Stimulated activated CD4-positive, alpha-beta T cell treated with anti-CD3 and anti-CD28 coated beads, Interleukin-1b, Interleukin-23, amount 100 ng/mL, for 1 hour (primary cell): ENCODE results near the gene PAX5.

ENCODE experiments used
- DNase-seq, 2 donors: peaks; one replicate each; pipeline ENCODE4 v3.0.0-alpha.2; 2020; ENCODE audit warnings: low read depth in 2 of 2

Gene PAX5

DNA sequence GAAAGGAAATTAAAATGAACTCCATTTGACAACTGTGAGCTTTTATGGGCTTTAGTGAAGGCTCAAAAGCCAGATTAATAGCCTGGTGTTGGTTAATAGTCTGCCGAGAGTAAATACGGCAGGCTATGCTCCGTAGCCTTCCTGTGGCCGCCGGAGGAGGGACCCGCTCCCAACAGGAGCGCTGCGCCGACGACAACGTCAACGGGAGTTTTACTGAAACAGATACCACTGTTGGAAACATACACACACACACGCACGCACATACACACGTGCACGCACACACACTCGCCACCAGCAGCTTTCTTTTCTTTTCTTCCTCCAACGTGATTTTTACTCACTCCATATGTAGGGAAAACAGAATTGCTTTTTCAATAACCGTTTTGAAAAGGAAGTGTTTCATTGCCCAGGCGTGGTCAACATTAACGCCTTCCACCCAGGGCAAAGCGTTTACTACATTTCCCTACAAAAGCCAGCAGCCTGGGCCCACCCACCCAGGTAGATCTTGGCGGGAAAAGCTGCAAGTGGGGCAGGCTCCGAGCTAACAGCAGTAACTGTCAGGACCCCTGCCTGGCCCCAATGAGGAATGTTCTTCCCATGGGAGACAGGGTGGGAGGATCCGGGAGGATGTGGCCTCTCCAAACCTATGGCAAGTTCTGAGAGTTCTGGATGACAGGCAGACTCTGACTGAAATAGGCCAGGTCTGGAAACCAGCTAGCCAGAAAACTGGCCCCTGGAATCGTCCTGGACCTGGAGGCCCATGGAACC lies 72.3 kb downstream of the PAX5 start:
- DNase-seq, result no peak

DNA sequence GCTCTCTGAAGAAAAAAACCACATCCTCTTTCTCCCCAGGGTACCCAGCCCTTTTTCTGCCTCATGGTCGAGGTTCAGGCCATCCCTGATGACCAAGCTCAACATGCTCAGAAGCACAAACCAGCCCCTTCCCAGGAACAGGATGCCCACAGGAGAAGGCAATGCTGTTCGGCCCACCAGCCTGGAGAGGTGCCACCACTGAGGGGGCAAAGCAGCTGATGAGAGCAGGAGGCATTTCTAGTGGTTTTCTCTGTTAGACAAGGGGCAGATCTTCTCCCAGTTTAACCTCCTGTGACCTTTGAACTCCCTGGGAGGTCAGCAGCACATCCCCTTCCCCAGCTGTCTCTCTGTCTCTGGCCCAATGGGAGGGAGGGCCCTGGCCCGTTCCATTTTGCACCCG lies 73.0 kb downstream of the PAX5 start:
- DNase-seq, result no peak

DNA sequence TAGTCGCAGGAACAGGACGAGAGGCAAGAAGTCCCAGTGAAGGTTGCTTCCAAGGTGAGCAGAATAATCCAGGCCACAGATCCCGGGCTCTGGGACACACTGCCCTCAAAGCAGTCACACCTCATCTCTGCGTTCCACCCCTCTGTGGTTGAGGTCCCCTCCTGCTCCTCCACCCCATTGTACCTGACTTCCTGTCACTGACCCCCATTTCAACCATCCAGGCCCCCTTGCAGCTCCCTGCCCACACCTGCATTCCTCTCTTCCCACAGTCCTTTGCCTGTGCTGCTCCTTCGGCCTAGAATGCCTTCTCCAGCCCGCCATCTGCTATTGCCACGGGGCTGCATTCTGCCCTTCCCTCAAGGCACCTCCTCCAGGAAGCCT lies 73.5 kb downstream of the PAX5 start:
- DNase-seq, result no peak

DNA sequence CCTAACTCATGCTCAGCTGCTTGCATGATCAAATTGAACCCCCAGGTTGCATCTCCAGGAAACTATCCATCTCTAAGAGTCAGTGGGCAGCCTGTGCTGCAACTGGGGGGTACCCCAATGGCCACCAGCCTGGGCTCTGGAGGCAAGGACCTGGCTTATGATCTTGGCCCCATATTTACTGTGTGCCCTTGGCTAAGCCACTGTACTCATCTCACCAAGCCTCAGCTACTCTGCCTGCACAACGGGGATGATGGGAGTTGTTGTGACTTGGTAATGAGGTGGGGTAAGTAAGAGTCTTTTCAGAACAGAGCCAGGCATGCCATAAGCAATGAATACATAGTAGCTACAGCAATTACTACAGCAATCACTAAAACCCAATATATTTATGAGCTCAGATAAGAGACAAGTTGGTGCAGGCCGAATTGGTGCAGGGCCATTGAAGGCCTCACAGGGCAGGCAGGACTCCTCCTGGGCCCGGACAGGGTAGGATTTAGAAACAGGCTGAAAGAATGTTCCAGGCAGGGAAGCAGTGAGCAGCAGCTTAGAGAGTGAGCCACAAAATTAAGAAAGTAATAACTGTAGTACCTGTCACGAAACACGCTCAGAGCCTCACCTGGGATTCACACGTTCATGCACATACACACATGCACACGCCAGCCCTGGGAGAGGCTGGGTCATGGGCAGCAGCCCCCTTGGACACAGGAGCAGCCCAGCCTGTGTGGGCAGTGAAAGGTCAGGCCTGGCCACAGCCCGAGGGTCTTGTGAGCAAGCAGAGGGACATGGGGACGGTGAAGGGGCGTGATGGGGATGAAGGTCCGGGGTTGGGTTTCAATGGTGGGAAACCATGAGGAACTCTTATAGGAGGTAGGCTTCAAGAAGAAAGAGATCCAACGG lies 74.1 kb downstream of the PAX5 start:
- no peak for DNase-seq

DNA sequence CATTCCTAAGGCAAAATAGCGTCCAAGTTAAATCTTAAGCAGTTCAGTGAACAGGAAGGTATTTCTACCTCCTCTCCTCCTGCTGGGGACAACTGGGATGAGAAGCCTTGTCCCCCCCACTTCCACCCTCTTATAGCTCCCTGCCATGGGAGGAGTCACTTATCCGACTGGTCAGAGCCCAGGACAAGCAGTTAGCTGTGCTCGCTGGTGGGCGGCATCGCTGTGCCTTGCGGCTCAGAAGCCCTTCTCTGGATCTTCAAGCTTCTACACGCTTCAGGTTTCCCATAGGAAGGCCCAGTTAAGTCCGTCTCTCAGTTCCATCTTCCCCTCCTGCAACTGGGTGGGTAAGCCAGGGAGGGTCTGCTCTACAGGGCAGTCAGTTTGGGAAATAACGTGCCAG lies 77.2 kb downstream of the PAX5 start:
- no peak for DNase-seq

DNA sequence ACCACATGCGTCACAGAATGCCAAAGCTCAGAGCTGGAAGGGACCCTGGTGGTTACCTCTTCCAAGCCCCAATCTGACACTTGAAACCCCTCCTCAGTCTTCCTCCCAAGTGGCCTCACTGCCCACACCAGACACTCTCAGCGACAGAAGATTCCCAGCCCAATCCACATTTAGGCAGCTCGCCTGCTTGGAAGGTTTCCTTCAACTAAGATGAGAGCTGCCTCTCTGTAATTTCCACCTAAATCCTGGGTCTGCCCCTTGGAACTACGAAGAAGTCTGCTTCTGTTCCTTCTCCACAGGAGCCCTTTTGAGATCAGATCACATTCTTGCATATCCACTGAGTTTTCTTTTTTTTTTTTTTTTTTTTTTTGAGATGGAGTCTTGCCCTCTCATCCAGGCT lies 83.7 kb downstream of the PAX5 start:
- no peak for DNase-seq

DNA sequence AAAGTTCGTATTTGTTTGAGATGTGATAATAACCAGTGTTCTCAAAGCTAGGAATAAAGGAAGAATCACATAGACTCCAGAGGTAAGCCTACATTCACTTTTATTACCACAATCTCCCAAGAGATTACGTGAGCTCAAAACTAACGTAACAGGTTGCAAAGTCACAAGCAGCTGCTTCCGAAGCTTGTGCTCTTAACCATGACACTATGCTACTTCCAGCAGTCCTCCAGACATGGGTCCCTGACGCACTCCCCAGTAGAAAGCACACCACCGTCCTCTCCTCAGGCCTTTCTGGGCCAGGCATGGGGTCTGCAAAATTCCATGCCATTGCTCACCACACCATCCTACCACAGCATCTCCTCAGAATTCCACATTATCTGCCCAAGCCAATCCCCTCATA lies 84.6 kb downstream of the PAX5 start:
- DNase-seq, result no peak

DNA sequence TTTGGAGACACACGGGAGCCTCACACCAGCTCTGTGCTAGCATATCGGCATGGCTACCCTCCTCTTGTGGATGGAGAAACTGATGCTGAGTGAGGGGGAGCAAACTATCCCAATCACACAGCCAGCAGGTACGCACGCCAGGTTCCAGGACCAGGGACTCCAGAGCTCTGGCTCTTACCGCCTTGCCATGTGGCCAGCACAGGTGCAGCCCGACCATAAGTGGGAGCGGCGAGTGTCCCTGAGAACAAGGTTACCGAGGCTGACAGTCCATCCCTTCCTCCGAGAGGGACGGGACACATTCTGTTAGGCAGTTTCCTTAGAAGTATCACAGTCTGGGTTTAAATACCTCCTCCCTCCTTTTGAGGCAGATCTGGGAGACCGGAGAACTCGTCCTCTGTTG lies 86.0 kb downstream of the PAX5 start:
- no peak for DNase-seq

DNA sequence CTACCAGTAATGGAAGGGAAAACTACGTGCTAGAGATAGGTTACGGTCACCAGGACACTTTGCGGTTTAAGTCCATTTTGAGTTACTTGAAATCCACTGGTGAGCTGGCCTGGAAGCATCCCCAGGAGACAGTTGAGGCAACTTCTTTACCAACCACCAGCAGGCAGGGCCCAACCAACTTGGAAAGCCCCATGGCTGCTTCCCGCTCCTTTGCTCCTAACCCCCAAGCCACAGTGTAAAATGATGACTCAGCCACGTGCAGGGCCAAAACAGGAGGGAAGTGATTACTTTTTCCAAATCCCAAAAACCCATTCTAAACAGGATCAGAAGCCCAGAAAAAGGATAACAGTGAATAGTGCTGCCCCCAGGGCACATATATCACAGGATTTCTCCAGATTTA lies 87.4 kb downstream of the PAX5 start:
- no peak for DNase-seq

DNA sequence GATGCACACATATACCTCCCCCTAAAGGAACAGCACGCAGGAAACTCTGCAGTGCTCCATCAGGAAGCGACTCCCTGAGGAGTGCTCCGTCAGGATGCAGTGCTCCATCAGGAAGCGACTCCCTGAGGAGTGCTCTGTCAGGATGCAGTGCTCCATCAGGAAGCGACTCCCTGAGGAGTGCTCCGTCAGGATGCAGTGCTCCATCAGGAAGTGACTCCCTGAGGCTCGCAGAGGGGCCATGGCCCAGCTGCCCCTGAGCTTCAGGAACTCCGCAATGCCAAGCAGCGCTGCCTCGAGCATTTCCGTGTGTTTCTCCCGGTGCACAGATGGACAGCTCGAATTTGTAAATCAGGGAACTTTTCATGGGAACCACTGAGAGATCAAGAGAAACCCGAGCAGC lies 88.1 kb downstream of the PAX5 start:
- no peak for DNase-seq

DNA sequence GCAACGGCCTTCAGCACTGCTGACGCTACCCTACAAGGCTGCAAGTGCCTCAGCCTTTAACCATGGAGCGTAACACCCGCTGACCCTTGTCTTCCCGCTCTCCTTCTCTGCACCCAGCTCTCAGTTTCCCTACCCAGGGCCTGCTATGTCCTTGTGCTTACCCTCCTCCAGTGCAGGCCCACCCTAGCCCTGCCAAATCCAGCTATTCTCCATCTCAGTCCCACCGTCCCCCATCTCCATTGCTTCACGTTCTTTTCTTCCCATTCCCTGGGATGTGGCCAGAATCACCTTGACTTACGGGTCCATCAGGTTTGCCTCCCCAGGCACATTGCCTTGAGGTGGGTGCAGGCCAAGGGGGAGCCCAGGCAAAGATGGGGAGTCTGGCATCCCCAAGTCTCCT lies 91.2 kb downstream of the PAX5 start:
- DNase-seq, result no peak

DNA sequence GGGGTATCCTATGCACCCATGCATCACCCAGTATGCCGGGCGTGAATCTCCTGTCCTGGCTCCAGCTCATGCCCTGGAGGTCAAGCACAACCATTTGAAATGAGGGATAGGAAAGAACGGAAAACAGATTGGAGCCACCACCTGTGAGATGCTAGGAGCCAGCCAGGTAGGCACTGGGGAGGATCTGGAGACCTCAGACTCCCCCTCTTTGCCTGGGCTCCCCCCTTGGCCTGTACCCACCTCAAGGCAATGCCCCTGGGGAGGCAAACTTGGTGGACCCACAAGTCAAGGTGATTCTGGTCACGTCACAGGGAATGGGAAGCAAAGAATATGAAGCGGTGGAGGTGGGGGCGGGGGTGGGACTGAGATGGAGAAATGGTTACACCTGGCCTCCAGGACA lies 92.6 kb downstream of the PAX5 start:
- DNase-seq, result no peak

DNA sequence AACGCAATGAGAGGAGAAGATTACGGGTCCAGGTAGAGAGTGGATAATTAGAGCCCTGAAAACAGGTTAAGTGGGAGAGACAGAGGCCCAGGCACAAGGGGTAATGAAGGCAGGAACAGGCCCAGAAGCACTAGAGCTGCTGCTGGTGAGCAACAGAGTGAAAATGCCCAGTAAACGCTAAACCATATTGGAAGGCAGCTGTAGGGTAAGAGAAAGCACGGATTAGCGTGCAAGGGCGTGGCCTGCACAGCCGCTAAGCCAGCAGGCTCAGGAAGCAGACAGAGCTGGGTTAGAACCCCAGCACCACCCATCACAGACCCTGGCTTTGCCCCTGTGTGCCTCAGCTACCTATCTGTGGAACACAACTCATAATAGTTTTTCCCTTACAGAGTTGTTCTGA lies 93.2 kb downstream of the PAX5 start:
- DNase-seq, result no peak

DNA sequence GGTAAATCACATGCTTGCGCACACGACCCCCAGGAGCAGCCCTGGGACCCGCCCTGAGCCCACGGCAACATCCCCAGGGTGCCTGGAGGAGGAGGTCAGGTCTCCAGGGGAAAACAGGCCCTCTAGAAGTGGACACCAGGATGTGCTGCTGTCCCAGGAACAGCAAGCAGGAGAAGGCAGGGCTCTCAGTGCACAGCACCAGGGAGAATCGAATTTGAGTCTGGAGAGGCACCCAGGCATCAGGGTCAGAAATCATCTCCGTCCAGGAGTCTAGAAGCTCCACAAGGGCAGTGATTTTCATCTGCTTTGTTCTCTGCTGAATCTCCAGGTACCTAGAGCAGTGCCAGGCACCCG lies 93.6 kb downstream of the PAX5 start:
- DNase-seq, result no peak

DNA sequence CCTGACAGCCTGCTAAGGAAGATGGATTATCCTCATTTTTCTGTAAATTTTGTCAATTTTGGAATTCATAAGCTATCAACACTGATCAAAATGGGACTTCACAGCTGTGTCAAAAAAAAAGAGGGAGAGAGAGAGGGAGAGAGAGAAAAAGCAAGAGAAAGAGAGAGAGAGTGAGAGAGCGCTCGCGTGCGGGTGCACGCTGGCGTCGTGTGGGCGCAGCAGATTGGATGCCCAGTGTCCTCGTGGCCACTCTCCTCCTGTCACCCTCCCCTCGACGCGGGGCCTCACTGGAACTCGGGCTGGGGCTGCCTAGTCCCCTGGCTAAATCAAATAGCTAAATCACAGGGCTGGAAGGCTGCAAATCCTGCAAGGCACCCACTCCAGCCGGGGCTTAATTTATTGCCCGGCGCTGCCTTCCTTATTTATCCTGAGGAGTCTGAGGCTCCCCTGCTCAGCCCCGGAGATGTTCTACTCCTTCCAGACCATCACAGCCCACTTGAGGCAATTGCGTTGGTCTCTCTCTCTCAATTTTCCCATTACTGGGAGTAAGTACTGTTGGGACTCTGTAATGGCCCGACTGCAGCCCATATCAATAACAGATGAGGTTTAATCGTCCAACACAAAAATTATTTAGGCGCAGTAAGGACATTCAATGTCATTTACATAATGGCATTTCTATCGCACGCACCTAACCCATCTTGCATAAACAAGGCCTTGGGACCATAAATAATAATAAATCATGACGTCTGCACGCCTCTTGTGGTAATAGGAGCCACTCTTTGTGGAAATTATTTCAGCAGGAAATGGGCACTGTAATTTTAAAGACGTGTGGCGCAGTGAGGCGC lies 94.2 kb downstream of the PAX5 start:
- DNase-seq, result no peak

DNA sequence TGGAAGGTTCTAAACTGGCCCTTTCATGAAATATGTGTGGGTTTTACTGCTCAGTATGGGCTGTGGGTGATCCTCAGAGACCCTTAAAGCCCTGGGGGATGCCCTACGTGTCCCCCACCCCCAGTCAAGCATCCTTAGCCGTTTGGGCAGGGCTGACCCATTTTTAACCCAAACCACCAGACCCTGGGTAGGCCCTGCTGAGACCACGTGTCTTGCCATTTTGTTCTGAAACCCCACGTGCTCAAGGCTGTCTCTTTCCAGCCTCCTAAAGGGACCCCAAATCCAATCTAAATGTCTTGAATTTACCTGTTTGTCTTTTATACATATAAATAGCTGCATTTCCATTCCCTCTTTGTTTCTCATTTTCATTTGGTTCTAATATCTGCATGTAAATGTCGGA lies 94.9 kb downstream of the PAX5 start:
- no peak for DNase-seq

DNA sequence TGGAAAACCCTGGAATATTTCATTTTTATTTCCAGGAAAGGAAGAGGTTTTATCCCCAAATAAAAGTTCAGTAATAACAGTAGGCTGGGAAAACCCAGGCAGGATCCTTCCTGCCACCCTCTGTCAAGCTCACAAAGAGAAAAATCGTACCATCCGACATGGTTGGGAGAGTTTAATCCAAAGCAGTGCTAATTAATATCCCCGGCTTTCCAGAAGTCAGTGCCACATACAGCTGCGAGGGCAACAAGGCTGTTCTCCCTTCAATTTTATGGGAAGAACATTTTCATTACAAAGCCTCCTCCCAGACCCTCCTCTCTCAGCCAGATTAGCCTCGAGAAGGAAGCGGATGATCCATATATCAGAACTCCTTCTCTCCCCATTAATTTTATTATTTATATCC lies 95.5 kb downstream of the PAX5 start:
- no peak for DNase-seq

DNA sequence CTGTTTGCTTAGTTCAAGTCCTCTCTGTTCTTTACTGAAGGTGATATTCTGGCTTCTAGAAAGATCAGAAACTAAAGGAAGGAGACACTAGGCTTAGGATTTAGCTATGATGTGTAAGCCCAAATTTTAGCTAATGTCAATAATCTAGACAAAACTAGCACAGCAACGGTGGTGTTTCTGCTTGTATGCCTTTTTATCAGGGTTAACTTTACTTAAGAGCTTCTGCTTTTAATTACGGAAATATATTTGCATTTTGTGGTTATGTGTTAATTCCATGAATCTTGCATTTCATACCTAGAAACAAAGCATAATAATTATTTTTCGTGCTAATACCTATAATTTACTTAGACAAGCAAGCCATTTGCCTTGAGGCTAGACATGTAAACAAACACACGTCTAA lies 96.1 kb downstream of the PAX5 start:
- DNase-seq, result no peak

DNA sequence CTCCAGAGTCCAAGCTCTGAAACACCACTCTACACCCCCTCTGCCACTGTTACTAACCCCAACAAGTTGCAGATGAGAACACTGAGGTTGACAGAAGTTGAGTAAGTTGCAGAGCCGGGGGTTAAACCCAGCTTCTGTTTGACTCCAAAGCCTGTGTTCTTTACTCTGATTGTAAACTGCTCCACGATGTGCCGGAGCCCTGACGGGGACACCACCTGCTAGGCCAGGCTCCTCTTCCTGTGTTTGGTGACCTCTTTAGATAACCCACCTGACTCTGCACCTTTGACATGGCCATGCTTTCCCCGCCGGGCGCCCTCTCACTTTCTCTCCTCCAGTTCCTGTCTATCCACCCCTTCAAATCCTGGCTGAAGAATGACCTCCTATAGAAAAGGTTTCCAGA lies 96.7 kb downstream of the PAX5 start:
- no peak for DNase-seq

DNA sequence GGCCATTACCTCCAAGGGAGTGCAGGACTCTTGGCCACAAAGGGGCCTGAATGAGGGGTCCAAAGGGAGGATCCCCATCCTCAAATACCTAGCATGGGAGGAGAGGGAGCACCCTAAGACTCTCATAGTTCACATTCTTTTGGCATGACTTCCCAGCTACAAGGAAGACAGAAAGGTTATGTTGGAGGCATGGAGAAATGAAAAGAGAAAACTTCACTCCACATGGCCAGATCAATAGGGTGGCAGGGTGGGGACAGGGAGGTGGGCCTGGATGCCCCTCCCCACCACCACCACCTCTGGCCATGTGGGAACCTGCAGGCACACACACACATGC lies 97.6 kb downstream of the PAX5 start:
- no peak for DNase-seq

DNA sequence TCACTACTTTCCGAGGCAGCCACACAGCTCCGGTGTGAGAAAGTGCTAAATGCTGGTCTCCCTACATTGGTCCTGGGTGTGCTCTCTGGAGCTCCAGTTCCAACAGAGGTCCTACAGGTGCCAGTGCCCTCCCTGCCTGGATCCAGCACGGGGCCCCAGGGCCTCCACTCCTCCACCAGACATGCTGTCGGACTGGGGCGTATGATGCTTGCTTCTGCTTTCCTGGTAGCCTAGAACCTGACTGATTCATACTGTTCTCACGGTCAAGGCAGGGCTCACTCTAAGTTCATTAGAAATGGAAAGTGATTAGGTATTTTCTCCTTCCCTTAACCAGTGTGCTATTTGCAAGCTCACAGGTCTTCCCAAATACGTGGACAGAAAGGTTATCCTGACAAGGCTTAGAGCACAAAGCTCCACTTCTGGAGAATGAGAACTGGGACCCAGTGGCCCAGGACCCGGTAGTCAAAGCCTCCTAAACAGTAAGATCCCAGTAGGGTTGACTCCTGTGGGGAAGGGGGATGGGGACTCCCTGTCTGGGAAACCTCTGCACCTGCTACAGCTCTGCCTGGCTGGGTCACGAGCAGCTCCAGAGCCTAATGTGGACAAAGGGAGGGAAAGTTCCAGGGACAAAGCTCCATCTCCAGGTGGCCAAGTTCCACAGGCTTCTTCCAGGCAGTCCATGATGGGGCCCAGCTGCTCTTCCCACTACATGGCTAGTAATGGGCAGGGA lies 98.1 kb downstream of the PAX5 start:
- no peak for DNase-seq

DNA sequence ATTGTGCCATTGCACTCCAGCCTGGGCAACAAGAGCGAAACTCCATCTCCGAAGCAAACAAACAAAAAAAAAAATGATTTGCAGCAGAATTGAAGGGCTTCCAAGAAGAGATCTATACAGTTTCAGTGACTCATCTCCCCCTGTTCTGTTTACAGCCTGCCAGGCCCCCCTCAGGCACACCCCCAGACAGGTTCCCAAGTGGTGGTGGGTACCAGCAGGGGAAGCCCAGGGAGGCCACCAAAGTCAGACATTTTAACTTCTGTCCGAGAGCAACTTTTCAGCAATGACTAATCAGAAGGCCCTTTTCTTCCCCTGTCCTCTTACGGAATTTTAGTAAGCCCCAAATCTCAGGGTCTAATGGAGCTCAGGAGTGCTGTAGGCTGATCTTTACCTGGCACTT lies 98.7 kb downstream of the PAX5 start:
- DNase-seq, result no peak
